ENCODE measurements around the gene SIGLEC1.

SIGLEC1 gene

GRCh38 chr20:3679749-3680700, 32.4 kb downstream of the SIGLEC1 start:
- peaks cover 0 to 14% (median 0%) of the 10 kb centered on the region in 11 experiments; a peak in 2 of 22 replicates for H4K20me1 ChIP-seq
- no peak overlapping the region for H3K4me3 ChIP-seq
- H3K27ac ChIP-seq, result no peak overlapping the region
- no peak for TF ChIP-seq Cebpa-rat (IDR thresholded peaks at IDR 0.05)
- peaks cover 12 to 25% (median 15%) of the 10 kb centered on the region in 10 experiments for H3K4me1 ChIP-seq
- peak overlapping the region in 1 of 11 experiments; percentile 19; a peak in 1 of 22 replicates for H3K9ac ChIP-seq
- H3K36me3 ChIP-seq, result no peaks in the 10 kb centered on the region
- H3K27me3 ChIP-seq, result peaks cover 51 to 83% (median 66%) of the 10 kb centered on the region in 11 experiments
- H3K4me2 ChIP-seq, result peak overlapping the region in 2 of 11 experiments; percentile 35 to 47; a peak in 2 of 22 replicates
- no peaks in the 10 kb centered on the region for H3K9me3 ChIP-seq (replicated peaks in 1 of 11)

GRCh38 chr20:3678856-3679720, 33.3 kb downstream of the SIGLEC1 start:
- Histone ChIP-seq H4K20me1 (peaks cover 0 to 23% (median 0%) of the 10 kb centered on the region in 11 experiments; a peak in 3 of 22 replicates), H3K9me3 (replicated peaks in 1 of 11) (no peaks in the 10 kb centered on the region), H3K27me3 (peaks cover 59 to 89% (median 70%) of the 10 kb centered on the region in 11 experiments), H3K4me2 (no peak overlapping the region), H3K4me1 (peaks cover 12 to 25% (median 15%) of the 10 kb centered on the region in 10 experiments), H3K4me3 (no peak overlapping the region), H3K9ac (peak overlapping the region in 1 of 11 experiments; percentile 19; a peak in 1 of 22 replicates), H3K27ac (no peak overlapping the region), H3K36me3 (no peaks in the 10 kb centered on the region)
- TF ChIP-seq Cebpa-rat (IDR thresholded peaks at IDR 0.05), result no peak

GRCh38 chr20:3678198-3678597, 34.2 kb downstream of the SIGLEC1 start:
- Histone ChIP-seq H3K27me3 (peaks cover 58 to 90% (median 69%) of the 10 kb centered on the region in 11 experiments), H4K20me1 (peaks cover 0 to 23% (median 0%) of the 10 kb centered on the region in 11 experiments; a peak in 3 of 22 replicates), H3K36me3 (no peaks in the 10 kb centered on the region), H3K4me1 (peaks cover 13 to 30% (median 15%) of the 10 kb centered on the region in 10 experiments), H3K9me3 (replicated peaks in 1 of 11) (no peaks in the 10 kb centered on the region), H3K4me2 (no peak overlapping the region), H3K4me3 (no peak overlapping the region), H3K27ac (no peak overlapping the region), H3K9ac (0 out of 22 replicates have a peak overlapping the region, but pooled peaks of 1 of the 11 experiments have one; percentile 24)
- no peak for TF ChIP-seq Cebpa-rat (IDR thresholded peaks at IDR 0.05)

GRCh38 chr20:3677733-3678132, 34.7 kb downstream of the SIGLEC1 start:
- peaks cover 57 to 90% (median 69%) of the 10 kb centered on the region in 11 experiments for H3K27me3 ChIP-seq
- H3K9me3 ChIP-seq (replicated peaks in 1 of 11), result no peaks in the 10 kb centered on the region
- H3K4me3 ChIP-seq, result no peak overlapping the region
- H3K9ac ChIP-seq, result peak overlapping the region in 1 of 11 experiments; percentile 4; a peak in 1 of 22 replicates
- H3K36me3 ChIP-seq, result no peaks in the 10 kb centered on the region
- peaks cover 16 to 35% (median 19%) of the 10 kb centered on the region in 10 experiments for H3K4me1 ChIP-seq
- H3K4me2 ChIP-seq, result peak overlapping the region in 6 of 11 experiments; percentile 62 to 83 (median 77); a peak in 4 of 22 replicates
- no peak for TF ChIP-seq Cebpa-rat (IDR thresholded peaks at IDR 0.05)
- no peak overlapping the region for H3K27ac ChIP-seq
- peaks cover 0 to 23% (median 0%) of the 10 kb centered on the region in 11 experiments; a peak in 3 of 22 replicates for H4K20me1 ChIP-seq

GRCh38 chr20:3674995-3675900, 37.2 kb downstream of the SIGLEC1 start:
- H3K36me3 ChIP-seq, result no peaks in the 10 kb centered on the region
- H3K4me3 ChIP-seq, result no peak overlapping the region
- H3K27me3 ChIP-seq, result peaks cover 36 to 81% (median 59%) of the 10 kb centered on the region in 11 experiments
- H3K9ac ChIP-seq, result no peak overlapping the region; a peak in 1 of 22 replicates
- no peak for TF ChIP-seq Cebpa-rat (IDR thresholded peaks at IDR 0.05)
- peaks cover 0 to 36% (median 14%) of the 10 kb centered on the region in 11 experiments; a peak in 16 of 22 replicates for H4K20me1 ChIP-seq
- no peaks in the 10 kb centered on the region for H3K9me3 ChIP-seq (replicated peaks in 1 of 11)
- H3K4me1 ChIP-seq, result peaks cover 41 to 55% (median 43%) of the 10 kb centered on the region in 10 experiments
- H3K27ac ChIP-seq, result no peak overlapping the region
- no peak overlapping the region for H3K4me2 ChIP-seq

GRCh38 chr20:3674447-3674846, 38.0 kb downstream of the SIGLEC1 start:
- Histone ChIP-seq H3K4me2 (no peak overlapping the region), H3K36me3 (no peaks in the 10 kb centered on the region), H3K27me3 (peaks cover 28 to 73% (median 51%) of the 10 kb centered on the region in 11 experiments), H3K9ac (no peak overlapping the region), H3K4me1 (peaks cover 45 to 59% (median 50%) of the 10 kb centered on the region in 10 experiments), H4K20me1 (peaks cover 0 to 42% (median 14%) of the 10 kb centered on the region in 11 experiments; a peak in 16 of 22 replicates), H3K9me3 (replicated peaks in 1 of 11) (no peaks in the 10 kb centered on the region), H3K4me3 (no peak overlapping the region), H3K27ac (no peak overlapping the region)
- TF ChIP-seq Cebpa-rat (IDR thresholded peaks at IDR 0.05), result no peak

GRCh38 chr20:3673221-3674070, 39.0 kb downstream of the SIGLEC1 start:
- Histone ChIP-seq H3K27ac (no peak overlapping the region), H3K27me3 (peaks cover 25 to 65% (median 41%) of the 10 kb centered on the region in 11 experiments; a peak in 21 of 22 replicates), H3K9me3 (replicated peaks in 1 of 11) (no peaks in the 10 kb centered on the region), H3K4me3 (peak overlapping the region in 6 of 10 experiments; percentile 56 to 70 (median 60); a peak in 8 of 20 replicates), H3K36me3 (no peaks in the 10 kb centered on the region), H3K9ac (peak overlapping the region in 2 of 11 experiments; percentile 60 to 63; a peak in 3 of 22 replicates), H3K4me2 (peak overlapping the region; percentile 86 to 100 (median 97)), H4K20me1 (peaks cover 0 to 44% (median 14%) of the 10 kb centered on the region in 11 experiments; a peak in 16 of 22 replicates), H3K4me1 (peaks cover 45 to 62% (median 60%) of the 10 kb centered on the region in 10 experiments)
- no peak for TF ChIP-seq Cebpa-rat (IDR thresholded peaks at IDR 0.05)
